Lung microvascular endothelial cell (primary cell): ENCODE data around the gene CCSER1. TPM values are rescaled to one million over a fixed set of nuclear protein-coding genes. Genes with fewer than 3 reads are reported as not detected.

Experiments
- DNase-seq, 2 donors: peaks; one replicate each; pipeline versions ENCODE4 v3.0.0 to v3.0.0-alpha.2; 2010; ENCODE audit warnings: low read depth in 2 of 2
- total RNA-seq: library from RNA; depleted of rRNA; stranded (reverse); fragments of >200 nt; gene quantifications from 2 replicates; pipeline ENCODE4 v1.2.1, GENCODE V29; 2014

Gene CCSER1
- total RNA-seq, 1 donor from 2014 or later: 0.20 TPM

GRCh38 chr4:90127706-90128345 lies 632 bp downstream of the CCSER1 start:
- peak; percentile 4 to 12 for DNase-seq

- no peak for DNase-seq
Observed at GRCh38 chr4:90128961-90129495, 1.8 kb downstream of the CCSER1 start.

- DNase-seq: no peak
Observed at GRCh38 chr4:90130076-90130475, 2.9 kb downstream of the CCSER1 start.

- DNase-seq: peak; percentile 2 to 39
Observed at GRCh38 chr4:90137555-90137954, 10.4 kb downstream of the CCSER1 start.

GRCh38 chr4:90142081-90142480 lies 14.9 kb downstream of the CCSER1 start:
- DNase-seq: no peak

DNA sequence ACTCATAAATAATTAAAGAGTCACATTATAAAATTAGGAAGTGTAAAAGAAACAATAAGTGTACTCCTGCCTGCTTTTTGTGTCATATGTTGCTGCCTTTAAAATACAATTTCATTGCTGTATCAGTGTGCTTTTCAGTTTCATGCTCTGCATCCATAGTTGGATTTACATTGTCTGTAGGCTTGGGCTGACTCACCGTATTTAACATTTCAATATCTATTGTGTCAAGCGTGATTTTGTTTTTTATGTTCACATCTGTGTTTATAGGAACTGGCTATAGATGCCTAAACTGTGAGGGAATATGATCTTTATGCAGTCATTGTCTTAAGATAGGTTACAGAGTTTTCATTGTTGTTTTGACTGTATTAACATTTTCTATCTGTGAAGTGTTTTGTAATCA lies 18.1 kb downstream of the CCSER1 start:
- DNase-seq: no peak

DNA sequence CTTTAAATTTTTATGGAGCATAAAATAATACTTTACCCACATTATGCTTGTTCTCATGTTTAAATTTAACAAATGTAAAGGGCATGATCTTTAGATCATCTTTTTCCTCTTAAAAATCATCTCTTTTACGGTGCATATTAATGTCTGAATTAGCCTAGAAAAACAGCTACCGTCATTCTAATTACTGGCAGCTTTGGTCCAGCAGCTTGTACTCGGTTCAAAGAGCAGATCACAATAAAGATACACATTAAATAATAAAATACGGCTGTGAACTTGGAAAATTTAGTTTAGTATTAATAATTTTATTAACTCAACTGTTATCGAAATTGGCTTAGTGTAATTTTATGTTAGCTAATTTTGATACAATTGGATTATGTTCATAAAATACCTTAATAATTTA lies 19.1 kb downstream of the CCSER1 start:
- no peak for DNase-seq

- no peak for DNase-seq
Observed at GRCh38 chr4:90148574-90149148, 21.5 kb downstream of the CCSER1 start.

GRCh38 chr4:90152024-90152423 lies 24.8 kb downstream of the CCSER1 start:
- DNase-seq: no peak

DNA sequence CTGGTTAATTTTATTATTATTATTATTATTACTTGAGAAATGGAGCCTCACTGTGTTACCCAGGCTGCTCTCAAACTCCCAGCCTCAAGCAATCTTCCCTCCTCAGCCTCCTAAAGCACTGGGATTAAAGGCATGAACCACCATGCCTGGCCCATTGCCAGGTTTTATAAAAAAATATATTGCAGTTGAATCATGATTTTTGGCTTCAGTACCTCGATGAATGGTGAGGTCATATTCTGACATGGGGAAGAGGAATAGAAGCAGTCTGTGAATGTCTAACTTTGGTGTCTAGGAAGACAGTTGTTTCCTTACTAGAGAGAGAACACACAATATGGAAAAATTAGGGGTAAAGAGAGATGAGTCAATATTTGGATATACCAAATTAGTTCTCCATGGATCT lies 32.0 kb downstream of the CCSER1 start:
- DNase-seq: no peak

DNA sequence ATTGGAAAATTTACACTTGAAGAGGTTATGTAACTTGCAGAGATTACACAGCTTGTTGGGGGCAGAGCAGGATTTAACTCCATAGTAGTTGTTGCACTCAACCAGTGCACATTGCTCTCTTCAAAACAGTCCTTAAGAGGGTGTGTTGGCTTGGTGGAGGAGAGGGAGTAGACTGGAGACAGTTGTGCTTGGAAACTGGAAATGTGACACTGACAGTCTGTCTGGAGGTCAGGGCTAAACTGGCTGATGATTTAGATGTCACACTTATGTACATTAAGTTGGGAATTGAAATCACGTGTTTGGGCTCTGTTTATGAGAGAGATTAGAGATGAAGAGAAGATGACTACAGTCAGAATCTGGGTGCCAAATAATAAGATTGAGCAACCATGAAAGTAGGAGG lies 32.9 kb downstream of the CCSER1 start:
- DNase-seq: no peak

DNA sequence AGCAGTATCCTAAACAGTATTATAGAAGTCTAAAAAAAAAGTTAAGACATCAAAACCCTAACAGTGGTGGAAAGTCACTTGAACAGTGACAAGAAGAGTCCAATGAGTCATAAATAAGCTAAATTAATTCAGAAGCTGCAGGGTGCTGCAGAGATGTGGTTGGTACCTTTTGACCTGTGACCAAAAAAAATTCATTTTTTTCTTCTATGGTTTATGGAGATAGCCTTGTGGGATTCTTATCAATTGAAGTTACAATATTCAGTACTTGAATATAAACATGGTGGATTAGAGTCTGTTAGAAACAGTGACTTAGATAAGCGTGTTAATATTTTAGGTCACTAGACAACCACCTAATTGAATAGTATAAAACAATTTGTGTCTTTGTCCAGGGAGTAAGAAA lies 35.4 kb downstream of the CCSER1 start:
- DNase-seq: no peak

DNA sequence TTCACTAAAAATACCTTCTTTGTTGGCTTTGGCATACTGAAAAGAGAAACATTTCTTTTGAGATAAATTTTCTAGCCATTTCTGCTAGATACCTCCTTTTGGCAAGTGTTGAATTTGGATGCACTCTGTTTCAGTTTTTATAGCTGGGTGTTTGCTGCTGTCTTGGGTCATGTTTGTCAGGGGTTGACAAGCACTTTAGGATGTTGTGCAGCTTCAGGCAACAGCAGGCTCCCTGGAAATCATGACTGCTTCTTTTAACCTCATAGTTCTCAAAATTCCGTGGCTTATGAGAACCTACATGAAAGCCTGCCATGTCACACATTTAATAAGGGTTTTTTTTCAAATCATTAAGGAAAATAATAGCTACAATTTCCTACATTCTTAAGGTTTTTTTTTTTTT lies 36.7 kb downstream of the CCSER1 start:
- no peak for DNase-seq

DNA sequence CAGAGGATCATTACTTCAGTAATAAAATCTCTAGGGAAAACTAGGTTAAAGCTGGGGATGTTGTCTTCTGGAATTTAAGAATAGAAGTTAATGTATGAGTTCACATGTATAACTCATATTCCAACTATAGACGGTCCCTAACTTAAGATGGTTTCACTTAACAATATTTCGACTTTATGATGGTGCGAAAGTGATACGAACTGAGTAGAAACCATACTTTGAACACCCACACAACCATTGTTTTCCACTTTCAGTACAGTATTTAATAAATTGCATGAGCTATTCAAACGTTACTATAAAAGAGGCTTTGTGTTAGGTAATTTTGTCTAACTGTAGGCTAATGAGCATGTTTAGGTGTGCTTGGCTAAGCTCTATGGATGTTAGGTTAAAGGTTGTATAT lies 38.7 kb downstream of the CCSER1 start:
- DNase-seq: no peak

- DNase-seq: no peak
Observed at GRCh38 chr4:90171491-90171890, 44.3 kb downstream of the CCSER1 start.

DNA sequence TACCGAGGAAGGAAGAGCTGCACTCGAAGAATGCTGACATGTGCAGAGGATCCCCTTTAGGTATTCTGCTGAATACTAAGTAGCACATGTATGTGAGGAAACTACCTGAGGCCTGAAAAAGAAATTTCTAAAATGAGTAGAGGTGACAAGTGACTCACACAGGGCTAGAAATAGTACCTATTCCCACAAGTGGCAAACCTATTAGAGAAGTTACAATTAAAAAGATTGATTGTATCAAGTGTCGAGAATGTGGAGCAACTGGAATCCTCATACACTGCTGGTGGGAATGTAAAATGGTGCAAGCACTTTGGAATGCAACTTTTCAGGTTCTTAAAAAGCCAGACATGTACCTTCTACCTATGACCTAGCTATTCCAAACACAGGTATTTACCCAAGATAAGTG lies 47.4 kb downstream of the CCSER1 start:
- DNase-seq: no peak

GRCh38 chr4:90181644-90182043 lies 54.5 kb downstream of the CCSER1 start:
- no peak for DNase-seq

DNA sequence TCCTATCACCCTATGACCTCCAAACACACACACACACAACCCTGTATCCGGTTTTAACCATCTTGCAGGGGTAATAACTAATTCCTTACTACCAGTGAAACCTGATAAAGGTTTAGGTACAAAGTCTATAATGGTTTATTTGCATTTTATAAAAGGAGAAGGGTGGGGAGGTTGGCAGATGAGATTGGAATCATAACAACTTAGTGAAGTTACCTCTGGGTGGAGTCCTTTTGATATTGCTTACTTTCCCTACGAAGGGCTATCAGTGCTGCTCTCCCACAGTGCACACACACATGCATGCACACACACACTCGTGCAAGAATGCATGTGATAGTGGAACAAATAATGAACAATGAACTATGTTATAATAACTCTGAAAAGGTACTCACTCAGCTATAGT lies 56.1 kb downstream of the CCSER1 start:
- DNase-seq: no peak

DNA sequence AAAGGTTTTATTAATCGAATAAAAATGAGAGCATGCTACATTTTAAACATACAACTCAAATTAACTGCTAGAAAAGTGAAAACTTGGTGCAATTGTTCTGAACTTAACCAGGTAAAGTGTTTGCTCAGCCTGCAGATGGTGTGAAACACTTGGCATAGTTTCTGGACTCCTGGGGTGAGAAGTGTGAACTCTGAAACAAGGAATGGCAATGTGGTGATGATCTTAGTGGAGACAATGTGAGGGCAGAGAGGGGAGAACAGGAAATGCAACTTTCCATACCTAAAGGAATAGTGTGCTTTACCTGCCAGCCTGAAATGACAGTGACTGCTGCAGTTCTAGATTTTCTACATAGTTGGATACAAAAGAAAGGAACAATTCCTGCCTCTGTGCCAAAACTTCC lies 57.4 kb downstream of the CCSER1 start:
- DNase-seq: no peak

- DNase-seq: no peak
Observed at GRCh38 chr4:90185416-90185815, 58.2 kb downstream of the CCSER1 start.

DNA sequence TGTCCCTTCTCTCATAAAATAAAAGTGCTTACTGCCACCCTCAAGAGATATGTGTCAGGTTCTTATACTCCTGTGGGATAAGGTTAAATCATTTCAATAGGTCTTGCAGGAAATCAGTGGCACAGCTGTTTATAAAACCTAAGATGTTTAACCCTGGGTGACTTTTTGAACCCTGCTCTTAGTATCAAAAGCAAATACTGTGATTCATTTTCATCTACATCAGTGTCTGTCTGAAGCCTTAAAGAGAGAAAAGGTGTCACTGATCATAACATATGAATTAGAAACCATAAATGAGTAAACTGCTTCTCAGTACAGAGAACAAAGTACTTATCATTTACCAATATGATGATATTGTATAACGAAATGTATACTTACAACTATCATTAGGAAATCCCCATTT lies 59.0 kb downstream of the CCSER1 start:
- DNase-seq: no peak

DNA sequence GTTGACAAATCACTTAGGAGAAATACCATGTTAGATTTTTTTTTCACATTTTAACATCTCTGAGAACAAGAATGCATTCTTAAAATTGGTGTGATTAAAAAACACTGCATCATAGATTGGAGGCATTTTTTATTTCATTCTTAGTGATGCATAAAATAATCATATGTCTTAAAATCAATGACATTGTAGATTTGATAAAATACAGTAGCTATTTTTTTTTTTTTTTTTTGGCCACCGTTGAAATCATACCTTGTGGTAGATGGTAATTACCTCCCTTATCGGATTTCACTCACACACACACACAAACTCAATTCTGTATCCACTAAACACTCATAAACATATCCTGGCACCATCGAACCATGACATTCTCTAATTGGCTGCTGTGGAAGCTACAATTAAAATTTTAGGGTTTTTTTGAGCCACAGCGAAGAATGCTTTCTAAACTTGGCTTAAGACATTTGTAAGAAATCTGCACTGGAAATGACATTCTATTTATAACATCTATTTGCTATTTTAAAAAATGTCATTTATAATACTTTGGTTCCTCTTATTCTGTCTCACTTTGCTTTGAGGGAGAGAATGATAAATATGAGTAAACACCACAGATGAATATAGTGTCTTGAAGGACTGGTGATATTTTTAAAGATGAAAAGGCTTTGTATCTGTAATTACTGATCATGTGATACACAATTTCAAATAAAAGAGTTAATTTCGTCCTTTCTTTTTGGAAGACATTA lies 60.1 kb downstream of the CCSER1 start:
- DNase-seq: no peak

- no peak for DNase-seq
Observed at GRCh38 chr4:90189178-90189577, 62.0 kb downstream of the CCSER1 start.
